ENCODE results near the gene ZBTB25.

ZBTB25 gene

GRCh38 chr14:64439141-64439540 lies 64.5 kb downstream of the ZBTB25 start:
- no peak for DNase-seq (ENCODE audit: low read depth)

GRCh38 chr14:64438181-64438841 lies 65.3 kb downstream of the ZBTB25 start:
- no peak for DNase-seq (ENCODE audit: low read depth)

- no peak for DNase-seq (ENCODE audit: low read depth)
These were observed 69.1 kb downstream of the ZBTB25 start for GRCh38 chr14:64434528-64434927.

GRCh38 chr14:64423987-64424386 lies 79.7 kb downstream of the ZBTB25 start:
- no peak for DNase-seq (ENCODE audit: low read depth)

GRCh38 chr14:64422756-64423155 lies 80.9 kb downstream of the ZBTB25 start:
- no peak for DNase-seq (ENCODE audit: low read depth)

- no peak for DNase-seq (ENCODE audit: low read depth)
These were observed 81.6 kb downstream of the ZBTB25 start for GRCh38 chr14:64422005-64422404.

GRCh38 chr14:64421166-64421565 lies 82.5 kb downstream of the ZBTB25 start:
- no peak for DNase-seq (ENCODE audit: low read depth)

GRCh38 chr14:64419003-64419402 lies 84.6 kb downstream of the ZBTB25 start:
- DNase-seq (ENCODE audit: low read depth): no peak

GRCh38 chr14:64417771-64418125 lies 85.9 kb downstream of the ZBTB25 start:
- no peak for DNase-seq (ENCODE audit: low read depth)

GRCh38 chr14:64417055-64417770 lies 86.4 kb downstream of the ZBTB25 start:
- DNase-seq (ENCODE audit: low read depth): no peak

GRCh38 chr14:64416348-64416932 lies 87.2 kb downstream of the ZBTB25 start:
- DNase-seq (ENCODE audit: low read depth): no peak

- DNase-seq (ENCODE audit: low read depth): no peak
These were observed 91.4 kb downstream of the ZBTB25 start for GRCh38 chr14:64412237-64412636.

- no peak for DNase-seq (ENCODE audit: low read depth)
These were observed 92.6 kb downstream of the ZBTB25 start for GRCh38 chr14:64411001-64411400.

- DNase-seq (ENCODE audit: low read depth): no peak
These were observed 93.4 kb downstream of the ZBTB25 start for GRCh38 chr14:64410084-64410774.

- no peak for DNase-seq (ENCODE audit: low read depth)
These were observed 94.3 kb downstream of the ZBTB25 start for GRCh38 chr14:64409126-64409920.

GRCh38 chr14:64407329-64407728 lies 96.3 kb downstream of the ZBTB25 start:
- DNase-seq (ENCODE audit: low read depth): no peak

GRCh38 chr14:64405295-64405694 lies 98.3 kb downstream of the ZBTB25 start:
- no peak for DNase-seq (ENCODE audit: low read depth)

GRCh38 chr14:64401949-64402348 lies 101.7 kb downstream of the ZBTB25 start:
- DNase-seq (ENCODE audit: low read depth): no peak

GRCh38 chr14:64400829-64401459 lies 102.7 kb downstream of the ZBTB25 start:
- no peak for DNase-seq (ENCODE audit: low read depth)

All from stimulated activated CD8-positive, alpha-beta memory T cell treated with anti-CD3 and anti-CD28 coated beads, Interleukin-4, amount 100 ng/mL, for 24 hours (primary cell).